HFFc6 (cell line): Measurements from ENCODE around the gene C14orf119. TPM values are rescaled to one million over a fixed set of nuclear protein-coding genes. Genes with fewer than 3 reads are reported as not detected.

Experiments used
- DNase-seq: peaks from one replicate; pipeline ENCODE4 v3.0.0-alpha.2; 2018
- H3K27ac Mint-ChIP-seq: 2 replicates; pipeline ENCODE4 v1.8.0; 2020; ENCODE audit warnings: mild to moderate bottlenecking, mixed read lengths
- H3K27me3 Mint-ChIP-seq: 2 replicates; pipeline ENCODE4 v1.8.0; 2021; ENCODE audit warnings: mild to moderate bottlenecking, moderate library complexity, mixed read lengths; ENCODE audit not compliant: insufficient read depth
- H3K36me3 Mint-ChIP-seq: 2 replicates; pipeline ENCODE4 v1.8.0; 2021; ENCODE audit warnings: low read depth, mixed read lengths
- H3K4me1 Mint-ChIP-seq: 2 replicates; pipeline ENCODE4 v1.8.0; 2020; ENCODE audit warnings: low read depth, mixed read lengths
- H3K4me3 Mint-ChIP-seq: 2 replicates; pipeline ENCODE4 v1.8.0; 2020; ENCODE audit warnings: mild to moderate bottlenecking, moderate library complexity, mixed read lengths
- H3K9me3 Mint-ChIP-seq: 2 replicates; pipeline ENCODE4 v1.8.0; 2020; ENCODE audit warnings: mild to moderate bottlenecking, mixed read lengths
- CTCF ChIP-seq: fragments of 200-600 bp; sonication (generic); IDR thresholded peaks from 2 replicates; pipeline ENCODE4 v1.5.0; 2021; ENCODE audit warnings: antibody characterized with exemption, mild to moderate bottlenecking
- total RNA-seq, 6 experiments: library from RNA; stranded (reverse); fragmentation: NEBNext Ultra II Directional; extraction: Animal tissue kit (Norgen Biotek cat#: 25700); gene quantifications; 2 replicates in 1 of 6; 3 replicates in 5 of 6; pipeline ENCODE4 v1.2.3, GENCODE V29; 2021

Gene C14orf119
- total RNA-seq, 6 experiments from 2014 or later = 85.0 to 117 (median 103) TPM

DNA sequence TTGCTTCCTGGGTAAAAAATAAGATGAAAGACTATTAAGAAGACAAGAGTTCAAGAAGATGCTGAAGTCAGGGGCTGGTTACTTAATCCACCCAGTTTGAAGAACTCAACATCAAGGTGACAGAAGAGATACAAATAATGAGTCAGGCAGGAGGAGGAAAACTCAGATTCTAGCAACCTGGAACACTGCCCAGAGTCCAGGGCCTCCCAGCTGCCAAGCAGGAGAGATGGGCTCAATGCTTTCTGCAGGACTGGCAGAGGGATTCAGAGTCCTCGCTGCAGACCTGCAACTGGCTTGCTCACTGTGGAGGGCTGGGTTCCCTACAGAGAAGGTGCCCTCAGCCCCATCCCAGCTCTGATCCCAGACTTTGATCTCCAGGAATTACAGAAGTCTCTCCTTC is 52.4 kb downstream of the C14orf119 start:
- no peak overlapping the region for H3K27ac Mint-ChIP-seq
- TF ChIP-seq CTCF = no peak
- no peaks in the 10 kb centered on the region for H3K9me3 Mint-ChIP-seq
- H3K27me3 Mint-ChIP-seq = no peaks in the 10 kb centered on the region; the same call in none of the 2 replicates
- peaks cover 50% of the 10 kb centered on the region for H3K4me1 Mint-ChIP-seq
- no peak overlapping the region for H3K4me3 Mint-ChIP-seq
- peak; percentile 49 for DNase-seq
- H3K36me3 Mint-ChIP-seq = peaks cover 12% of the 10 kb centered on the region

DNA sequence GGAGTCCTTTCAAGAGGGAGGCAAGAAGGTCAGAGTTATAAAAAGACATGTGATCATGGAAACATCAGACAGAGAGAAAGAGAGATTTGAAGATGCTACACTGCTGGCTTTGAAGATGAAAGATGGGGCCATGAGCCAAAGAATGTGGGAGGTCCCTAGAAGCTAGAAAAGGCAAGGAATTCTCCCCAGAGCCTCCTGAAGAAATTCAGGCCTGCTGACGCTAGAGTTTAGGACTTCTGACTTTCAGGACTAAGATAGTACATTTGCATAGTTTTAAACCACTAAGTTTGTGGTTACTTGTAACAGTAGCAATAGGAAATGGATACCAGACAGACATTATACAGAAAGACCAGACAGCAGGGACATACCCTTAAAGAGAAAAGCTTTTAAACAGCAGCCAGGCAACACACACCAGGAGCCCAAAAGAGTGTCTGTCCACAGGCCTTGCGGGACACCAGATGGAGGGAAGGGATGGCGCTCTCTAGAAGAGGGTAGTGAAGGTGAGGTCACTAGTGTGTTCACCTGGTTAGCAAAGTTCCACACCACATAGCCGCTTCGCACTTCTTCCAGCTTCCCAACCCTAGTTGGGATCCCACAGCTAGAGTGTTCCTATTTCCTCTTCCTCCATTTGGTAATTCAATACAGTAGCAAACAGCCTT is 53.4 kb downstream of the C14orf119 start:
- Mint-ChIP-seq H3K4me3 (no peak overlapping the region), H3K27ac (no peak overlapping the region), H3K36me3 (peaks cover 12% of the 10 kb centered on the region), H3K27me3 (no peaks in the 10 kb centered on the region; the same call in 1 of the 2 replicates), H3K4me1 (peaks cover 57% of the 10 kb centered on the region), H3K9me3 (no peaks in the 10 kb centered on the region)
- no peak for DNase-seq
- no peak for TF ChIP-seq CTCF

- DNase-seq = no peak
- H3K27ac Mint-ChIP-seq = no peak overlapping the region
- no peak for TF ChIP-seq CTCF
- no peaks in the 10 kb centered on the region; the same call in 1 of the 2 replicates for H3K27me3 Mint-ChIP-seq
- no peak overlapping the region for H3K4me3 Mint-ChIP-seq
- H3K4me1 Mint-ChIP-seq = peaks cover 58% of the 10 kb centered on the region
- no peaks in the 10 kb centered on the region for H3K9me3 Mint-ChIP-seq
- H3K36me3 Mint-ChIP-seq = peaks cover 12% of the 10 kb centered on the region
Measured at GRCh38 chr14:23149745-23150144, 54.4 kb downstream of the C14orf119 start.

Other genes with a start within 250 kb of the C14orf119 start
- 100 to 1,000 TPM; 168 to 226 (median 186) TPM for gene LRP10, start 223.8 kb upstream of the C14orf119 start, total RNA-seq
- gene REM2, start 212.3 kb upstream of the C14orf119 start, total RNA-seq = under 1 TPM in 4 of 6 experiments, not detected in 2; 0.09 to 0.17 (median 0.14) TPM
- 10 to 100 TPM; 43.5 to 56.8 (median 52.2) TPM for gene RBM23, start 176.4 kb upstream of the C14orf119 start, total RNA-seq
- gene PRMT5, start 166.1 kb upstream of the C14orf119 start, total RNA-seq = 100 to 1,000 TPM; 102 to 125 (median 110) TPM
- gene HAUS4, start 138.4 kb upstream of the C14orf119 start, total RNA-seq = 10 to 100 TPM; 13.0 to 23.5 (median 19.6) TPM
- 10 to 100 TPM; 66.0 to 79.7 (median 74.9) TPM for gene AJUBA, start 113.0 kb upstream of the C14orf119 start, total RNA-seq
- gene C14orf93, start 85.4 kb upstream of the C14orf119 start, total RNA-seq = 1 to 10 TPM; 3.6 to 7.0 (median 5.7) TPM
- gene PSMB5, start 60.6 kb upstream of the C14orf119 start, total RNA-seq = 100 to 1,000 TPM; 221 to 259 (median 241) TPM
- under 1 TPM in 1 of 6 experiments, not detected in 5; 0.12 TPM for gene PSMB11, start 53.3 kb upstream of the C14orf119 start, total RNA-seq
- gene CDH24, start 38.0 kb upstream of the C14orf119 start, total RNA-seq = 10 to 100 TPM in 1 of 6 experiments, 1 to 10 TPM in 5; 6.4 to 11.2 (median 8.3) TPM
- 100 to 1,000 TPM; 128 to 150 (median 142) TPM for gene ACIN1, start 369 bp upstream of the C14orf119 start, total RNA-seq
- gene CIROP, start 9.5 kb downstream of the C14orf119 start, total RNA-seq = not detected
- not detected for gene CEBPE, start 23.8 kb downstream of the C14orf119 start, total RNA-seq
- gene SLC7A8, start 88.2 kb downstream of the C14orf119 start, total RNA-seq = 10 to 100 TPM; 13.0 to 24.2 (median 23.3) TPM
- gene RNF212B, start 142.4 kb downstream of the C14orf119 start, total RNA-seq = not detected
- 1 to 10 TPM; 7.3 to 9.2 (median 7.5) TPM for gene HOMEZ, start 190.6 kb downstream of the C14orf119 start, total RNA-seq
- gene PPP1R3E, start 207.4 kb downstream of the C14orf119 start, total RNA-seq = 1 to 10 TPM; 2.3 to 3.8 (median 2.6) TPM
- gene BCL2L2, start 211.3 kb downstream of the C14orf119 start, total RNA-seq = 10 to 100 TPM; 28.7 to 32.4 (median 31.1) TPM
- 100 to 1,000 TPM; 128 to 147 (median 137) TPM for gene PABPN1, start 226.0 kb downstream of the C14orf119 start, total RNA-seq